HepG2 (cell line): ENCODE measurements around the gene HOXA9. TPM values are rescaled to one million over a fixed set of nuclear protein-coding genes. Genes with fewer than 3 reads are reported as not detected.

Source experiments
- GABPB1 ChIP-seq: IDR thresholded peaks from 2 replicates; pipeline ENCODE4 v1.6.1; 2016; ENCODE audit warnings: mild to moderate bottlenecking, missing genetic modification reagents, moderate library complexity, missing compliant biosample characterization
- HDAC1 ChIP-seq: sonication (generic); formaldehyde crosslinking; IDR thresholded peaks from 2 replicates; pipeline ENCODE4 v1.5.1; 2020; ENCODE audit warnings: mild to moderate bottlenecking, missing genetic modification reagents
- KDM1A ChIP-seq: IDR thresholded peaks from 2 replicates; pipeline ENCODE4 v1.6.1; 2016; ENCODE audit warnings: missing compliant biosample characterization
- KDM2A ChIP-seq: sonication (generic); formaldehyde crosslinking; IDR thresholded peaks from 2 replicates; pipeline ENCODE4 v1.4.0; 2020; ENCODE audit warnings: low read depth, missing genetic modification reagents, borderline replicate concordance
- KDM5B ChIP-seq: sonication (generic); formaldehyde crosslinking; IDR thresholded peaks from 2 replicates; pipeline ENCODE4 v1.4.0; 2020; ENCODE audit warnings: missing genetic modification reagents, mild to moderate bottlenecking, borderline replicate concordance
- NCOA1 ChIP-seq: sonication (generic); formaldehyde crosslinking; IDR thresholded peaks from 2 replicates; pipeline ENCODE4 v1.9.0; 2021; ENCODE audit warnings: missing genetic modification reagents
- NR2C2 ChIP-seq: sonication (generic); formaldehyde crosslinking; IDR thresholded peaks from 2 replicates; pipeline ENCODE4 v1.4.0; 2020; ENCODE audit warnings: missing genetic modification reagents, mild to moderate bottlenecking, moderate library complexity, borderline replicate concordance
- NR2F6 ChIP-seq, 2 experiments: IDR thresholded peaks; 2 replicates each; pipeline ENCODE4 v1.6.1; 2016; ENCODE audit warnings: antibody characterized with exemption in 1 of 2, mild to moderate bottlenecking in 1 of 2
- PHF21A ChIP-seq: sonication (generic); formaldehyde crosslinking; IDR thresholded peaks from 2 replicates; pipeline ENCODE4 v1.5.0; 2020; ENCODE audit warnings: mild to moderate bottlenecking, missing genetic modification reagents
- POLR2AphosphoS5 ChIP-seq: IDR thresholded peaks from 2 replicates; pipeline ENCODE4 v1.6.1; 2012; ENCODE audit warnings: low read depth, low read length
- POLR2G ChIP-seq: fragments of 200-400 bp; formaldehyde crosslinking; IDR thresholded peaks from 2 replicates; pipeline ENCODE4 v1.6.1; 2018; ENCODE audit warnings: mild to moderate bottlenecking, low read depth, low read length, moderate library complexity
- RBFOX2 ChIP-seq: fragments of 200-400 bp; formaldehyde crosslinking; IDR thresholded peaks from 2 replicates; pipeline ENCODE4 v1.6.1; 2017; ENCODE audit warnings: low read depth, mild to moderate bottlenecking, low read length
- SKI ChIP-seq: fragments of 450-650 bp; IDR thresholded peaks from one replicate; pipeline ENCODE4 v1.6.1; 2018; ENCODE audit warnings: mild to moderate bottlenecking; ENCODE audit not compliant: partially characterized antibody
- ZNF547 ChIP-seq: sonication (generic); formaldehyde crosslinking; IDR thresholded peaks from 2 replicates; pipeline ENCODE4 v1.5.1; 2020; ENCODE audit warnings: mild to moderate bottlenecking, missing genetic modification reagents
- ZNF761 ChIP-seq: sonication (generic); formaldehyde crosslinking; conservative IDR thresholded peaks from 2 replicates; pipeline ENCODE4 v1.4.0; 2020; ENCODE audit warnings: mild to moderate bottlenecking, missing genetic modification reagents
- polyA plus RNA-seq, 8 experiments: library from polyadenylated mRNA; depleted of rRNA in 3 of 8; stranded (reverse) in 7 of 8; unstranded in 1 of 8; fragments of >200 nt; fragmentation: Illumina TruSeq in 4 of 8; extraction: Trizol in 4 of 8; gene quantifications; 2 replicates each; pipeline versions ENCODE4 v1.2.1 to v1.2.3, GENCODE V29; 2011 to 2016; ENCODE audit warnings: low read depth in 4 of 8, missing spikeins in 1 of 8, mixed read lengths in 1 of 8; ENCODE audit not compliant: insufficient read depth in 1 of 8
- total RNA-seq, 5 experiments: library from RNA; depleted of rRNA; stranded (reverse); fragments of >200 nt; fragmentation: Illumina TruSeq; extraction: Trizol; gene quantifications; 2 replicates each; pipeline ENCODE4 v1.2.3, GENCODE V29; 2016; ENCODE audit warnings: low read depth in 1 of 5
- TF ChIP-seq, protein P1 (sequence below): sonication (generic); formaldehyde crosslinking; IDR thresholded peaks from 2 replicates; pipeline ENCODE4 v1.5.0; 2020; ENCODE audit warnings: missing genetic modification reagents
- TF ChIP-seq, protein P2 (sequence below): sonication (generic); formaldehyde crosslinking; IDR thresholded peaks from 2 replicates; pipeline ENCODE4 v1.8.1; 2022; ENCODE audit warnings: low read depth, mild to moderate bottlenecking, missing genetic modification reagents
- TF ChIP-seq, protein P3 (sequence below): sonication (generic); formaldehyde crosslinking; IDR thresholded peaks from 2 replicates; pipeline ENCODE4 v1.5.0; 2020; ENCODE audit warnings: mild to moderate bottlenecking, missing genetic modification reagents, borderline replicate concordance
- TF ChIP-seq, protein P4 (sequence below): IDR thresholded peaks from 2 replicates; pipeline ENCODE4 v1.6.1; 2016; ENCODE audit warnings: low read depth

Gene HOXA9
- total and polyA plus RNA-seq, 2 of the 13 experiments (the other 11 are each of a cell fraction or from before 2014, with no cell fraction given): not detected

DNA sequence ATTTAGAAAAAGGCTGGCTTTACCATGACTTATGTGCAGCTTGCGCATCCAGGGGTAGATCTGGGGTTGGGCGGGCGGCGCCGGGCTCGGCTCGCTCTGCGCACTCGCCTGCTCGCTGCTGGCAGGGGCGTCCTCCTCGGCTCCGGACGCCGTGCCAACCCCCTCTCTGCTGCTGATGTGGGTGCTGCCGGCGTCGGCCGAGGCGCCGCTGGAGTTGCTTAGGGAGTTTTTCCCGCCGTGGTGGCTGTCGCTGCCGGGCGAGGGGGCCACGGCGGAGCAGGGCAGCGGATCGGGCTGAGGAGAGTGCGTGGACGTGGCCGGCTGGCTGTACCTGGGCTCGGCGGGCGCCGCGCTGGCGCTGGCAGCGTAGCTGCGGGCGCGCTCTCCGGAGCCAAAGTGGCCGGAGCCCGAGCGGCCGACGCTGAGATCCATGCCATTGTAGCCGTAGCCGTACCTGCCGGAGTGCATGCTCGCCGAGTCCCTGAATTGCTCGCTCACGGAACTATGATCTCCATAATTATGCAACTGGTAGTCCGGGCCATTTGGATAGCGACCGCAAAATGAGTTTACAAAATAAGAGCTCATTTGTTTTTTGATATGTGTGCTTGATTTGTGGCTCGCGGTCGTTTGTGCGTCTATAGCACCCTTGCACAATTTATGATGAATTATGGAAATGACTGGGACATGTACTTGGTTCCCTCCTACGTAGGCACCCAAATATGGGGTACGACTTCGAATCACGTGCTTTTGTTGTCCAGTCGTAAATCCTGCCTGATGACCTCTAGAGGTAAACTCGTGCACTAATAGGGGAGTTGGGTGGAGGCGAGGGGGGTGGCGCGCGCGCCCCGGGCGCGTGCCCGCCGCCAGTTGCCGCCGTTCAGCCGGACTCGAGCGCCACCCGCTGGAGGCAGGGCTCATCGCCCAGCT, 22.1 kb downstream of the HOXA9 start, which contains the start of gene HOXA5 (continued):
- TF ChIP-seq POLR2G (peak; percentile 55; the same call in 1 of the 2 replicates), NCOA1 (CRISPR knock-in tag) (no peak), HDAC1 (CRISPR knock-in tag) (peak; percentile 43; the same call in 1 of the 2 replicates), PHF21A (CRISPR knock-in tag) (peak; percentile 46; the same call in 1 of the 2 replicates), KDM2A (CRISPR knock-in tag) (0 out of 2 replicates have a peak, but pooled peaks have one; percentile 28), KDM1A (CRISPR knock-in tag) (no peak), GABPB1 (CRISPR knock-in tag) (peak; percentile 7; the same call in 1 of the 2 replicates), NR2C2 (CRISPR knock-in tag) (peak; percentile 60; the same call in 1 of the 2 replicates), ZNF547 (CRISPR knock-in tag) (0 out of 2 replicates have a peak, but pooled peaks have one; percentile 14), NR2F6 (IDR thresholded peaks at IDR 0.05) (no peak), NR2F6 (CRISPR knock-in tag; IDR thresholded peaks at IDR 0.05) (0 out of 2 replicates have a peak, but pooled peaks have one; percentile 22), SKI (peak; percentile 14), KDM5B (peak; percentile 34; the same call in 1 of the 2 replicates), POLR2AphosphoS5 (peak; percentile 34; the same call in 1 of the 2 replicates), RBFOX2 (peak; percentile 71), ZNF761 (CRISPR knock-in tag) (no peak)
- TF ChIP-seq, protein P1, sequence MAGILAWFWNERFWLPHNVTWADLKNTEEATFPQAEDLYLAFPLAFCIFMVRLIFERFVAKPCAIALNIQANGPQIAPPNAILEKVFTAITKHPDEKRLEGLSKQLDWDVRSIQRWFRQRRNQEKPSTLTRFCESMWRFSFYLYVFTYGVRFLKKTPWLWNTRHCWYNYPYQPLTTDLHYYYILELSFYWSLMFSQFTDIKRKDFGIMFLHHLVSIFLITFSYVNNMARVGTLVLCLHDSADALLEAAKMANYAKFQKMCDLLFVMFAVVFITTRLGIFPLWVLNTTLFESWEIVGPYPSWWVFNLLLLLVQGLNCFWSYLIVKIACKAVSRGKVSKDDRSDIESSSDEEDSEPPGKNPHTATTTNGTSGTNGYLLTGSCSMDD (CRISPR knock-in tag): no peak
- TF ChIP-seq, protein P2, sequence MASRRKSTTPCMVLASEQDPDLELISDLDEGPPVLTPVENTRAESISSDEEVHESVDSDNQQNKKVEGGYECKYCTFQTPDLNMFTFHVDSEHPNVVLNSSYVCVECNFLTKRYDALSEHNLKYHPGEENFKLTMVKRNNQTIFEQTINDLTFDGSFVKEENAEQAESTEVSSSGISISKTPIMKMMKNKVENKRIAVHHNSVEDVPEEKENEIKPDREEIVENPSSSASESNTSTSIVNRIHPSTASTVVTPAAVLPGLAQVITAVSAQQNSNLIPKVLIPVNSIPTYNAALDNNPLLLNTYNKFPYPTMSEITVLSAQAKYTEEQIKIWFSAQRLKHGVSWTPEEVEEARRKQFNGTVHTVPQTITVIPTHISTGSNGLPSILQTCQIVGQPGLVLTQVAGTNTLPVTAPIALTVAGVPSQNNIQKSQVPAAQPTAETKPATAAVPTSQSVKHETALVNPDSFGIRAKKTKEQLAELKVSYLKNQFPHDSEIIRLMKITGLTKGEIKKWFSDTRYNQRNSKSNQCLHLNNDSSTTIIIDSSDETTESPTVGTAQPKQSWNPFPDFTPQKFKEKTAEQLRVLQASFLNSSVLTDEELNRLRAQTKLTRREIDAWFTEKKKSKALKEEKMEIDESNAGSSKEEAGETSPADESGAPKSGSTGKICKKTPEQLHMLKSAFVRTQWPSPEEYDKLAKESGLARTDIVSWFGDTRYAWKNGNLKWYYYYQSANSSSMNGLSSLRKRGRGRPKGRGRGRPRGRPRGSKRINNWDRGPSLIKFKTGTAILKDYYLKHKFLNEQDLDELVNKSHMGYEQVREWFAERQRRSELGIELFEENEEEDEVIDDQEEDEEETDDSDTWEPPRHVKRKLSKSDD: no peak
- TF ChIP-seq, protein P3, sequence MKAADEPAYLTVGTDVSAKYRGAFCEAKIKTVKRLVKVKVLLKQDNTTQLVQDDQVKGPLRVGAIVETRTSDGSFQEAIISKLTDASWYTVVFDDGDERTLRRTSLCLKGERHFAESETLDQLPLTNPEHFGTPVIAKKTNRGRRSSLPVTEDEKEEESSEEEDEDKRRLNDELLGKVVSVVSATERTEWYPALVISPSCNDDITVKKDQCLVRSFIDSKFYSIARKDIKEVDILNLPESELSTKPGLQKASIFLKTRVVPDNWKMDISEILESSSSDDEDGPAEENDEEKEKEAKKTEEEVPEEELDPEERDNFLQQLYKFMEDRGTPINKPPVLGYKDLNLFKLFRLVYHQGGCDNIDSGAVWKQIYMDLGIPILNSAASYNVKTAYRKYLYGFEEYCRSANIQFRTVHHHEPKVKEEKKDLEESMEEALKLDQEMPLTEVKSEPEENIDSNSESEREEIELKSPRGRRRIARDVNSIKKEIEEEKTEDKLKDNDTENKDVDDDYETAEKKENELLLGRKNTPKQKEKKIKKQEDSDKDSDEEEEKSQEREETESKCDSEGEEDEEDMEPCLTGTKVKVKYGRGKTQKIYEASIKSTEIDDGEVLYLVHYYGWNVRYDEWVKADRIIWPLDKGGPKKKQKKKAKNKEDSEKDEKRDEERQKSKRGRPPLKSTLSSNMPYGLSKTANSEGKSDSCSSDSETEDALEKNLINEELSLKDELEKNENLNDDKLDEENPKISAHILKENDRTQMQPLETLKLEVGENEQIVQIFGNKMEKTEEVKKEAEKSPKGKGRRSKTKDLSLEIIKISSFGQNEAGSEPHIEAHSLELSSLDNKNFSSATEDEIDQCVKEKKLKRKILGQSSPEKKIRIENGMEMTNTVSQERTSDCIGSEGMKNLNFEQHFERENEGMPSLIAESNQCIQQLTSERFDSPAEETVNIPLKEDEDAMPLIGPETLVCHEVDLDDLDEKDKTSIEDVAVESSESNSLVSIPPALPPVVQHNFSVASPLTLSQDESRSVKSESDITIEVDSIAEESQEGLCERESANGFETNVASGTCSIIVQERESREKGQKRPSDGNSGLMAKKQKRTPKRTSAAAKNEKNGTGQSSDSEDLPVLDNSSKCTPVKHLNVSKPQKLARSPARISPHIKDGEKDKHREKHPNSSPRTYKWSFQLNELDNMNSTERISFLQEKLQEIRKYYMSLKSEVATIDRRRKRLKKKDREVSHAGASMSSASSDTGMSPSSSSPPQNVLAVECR: peak; percentile 52; the same call in 1 of the 2 replicates
- TF ChIP-seq, protein P4, sequence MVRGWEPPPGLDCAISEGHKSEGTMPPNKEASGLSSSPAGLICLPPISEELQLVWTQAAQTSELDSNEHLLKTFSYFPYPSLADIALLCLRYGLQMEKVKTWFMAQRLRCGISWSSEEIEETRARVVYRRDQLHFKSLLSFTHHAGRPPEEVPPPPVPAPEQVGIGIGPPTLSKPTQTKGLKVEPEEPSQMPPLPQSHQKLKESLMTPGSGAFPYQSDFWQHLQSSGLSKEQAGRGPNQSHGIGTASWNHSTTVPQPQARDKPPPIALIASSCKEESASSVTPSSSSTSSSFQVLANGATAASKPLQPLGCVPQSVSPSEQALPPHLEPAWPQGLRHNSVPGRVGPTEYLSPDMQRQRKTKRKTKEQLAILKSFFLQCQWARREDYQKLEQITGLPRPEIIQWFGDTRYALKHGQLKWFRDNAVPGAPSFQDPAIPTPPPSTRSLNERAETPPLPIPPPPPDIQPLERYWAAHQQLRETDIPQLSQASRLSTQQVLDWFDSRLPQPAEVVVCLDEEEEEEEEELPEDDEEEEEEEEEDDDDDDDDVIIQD (CRISPR knock-in tag): peak; percentile 93
